IPS-20b (cell line): ENCODE results near the gene PIP4K2C.
"Not testable (repeated sequence)": the region's sequence is repeated elsewhere in the genome, so short reads cannot be mapped to it uniquely, and the experiment has no call there.

Source experiments
- H3K27ac ChIP-seq: one replicate; pipeline ENCODE4 v1.5.1; 2013; ENCODE audit warnings: low read length
- H3K27me3 ChIP-seq: 2 replicates; pipeline ENCODE4 v1.6.1; 2013; ENCODE audit warnings: mild to moderate bottlenecking, low read length, inconsistent platforms; ENCODE audit not compliant: insufficient read depth
- H3K36me3 ChIP-seq: 2 replicates; pipeline ENCODE4 v1.6.1; 2013; ENCODE audit warnings: low read depth, mild to moderate bottlenecking, inconsistent platforms, low read length, moderate library complexity; ENCODE audit not compliant: insufficient read depth
- H3K4me1 ChIP-seq: 2 replicates; pipeline ENCODE4 v1.6.1; 2013; ENCODE audit warnings: mild to moderate bottlenecking, control low read depth, inconsistent platforms, low read length, moderate library complexity; ENCODE audit not compliant: insufficient read depth
- H3K4me3 ChIP-seq: 2 replicates; pipeline ENCODE4 v1.5.1; 2013; ENCODE audit warnings: mild to moderate bottlenecking, low read length, inconsistent platforms
- H3K9ac ChIP-seq: 2 replicates; pipeline ENCODE4 v1.6.1; 2013; ENCODE audit warnings: low read depth, mild to moderate bottlenecking, inconsistent platforms, low read length, moderate library complexity
- H3K9me3 ChIP-seq: 2 replicates; pipeline ENCODE4 v1.6.1; 2013; ENCODE audit warnings: mild to moderate bottlenecking, low read depth, low read length, inconsistent platforms; ENCODE audit not compliant: insufficient read depth

Gene PIP4K2C

DNA sequence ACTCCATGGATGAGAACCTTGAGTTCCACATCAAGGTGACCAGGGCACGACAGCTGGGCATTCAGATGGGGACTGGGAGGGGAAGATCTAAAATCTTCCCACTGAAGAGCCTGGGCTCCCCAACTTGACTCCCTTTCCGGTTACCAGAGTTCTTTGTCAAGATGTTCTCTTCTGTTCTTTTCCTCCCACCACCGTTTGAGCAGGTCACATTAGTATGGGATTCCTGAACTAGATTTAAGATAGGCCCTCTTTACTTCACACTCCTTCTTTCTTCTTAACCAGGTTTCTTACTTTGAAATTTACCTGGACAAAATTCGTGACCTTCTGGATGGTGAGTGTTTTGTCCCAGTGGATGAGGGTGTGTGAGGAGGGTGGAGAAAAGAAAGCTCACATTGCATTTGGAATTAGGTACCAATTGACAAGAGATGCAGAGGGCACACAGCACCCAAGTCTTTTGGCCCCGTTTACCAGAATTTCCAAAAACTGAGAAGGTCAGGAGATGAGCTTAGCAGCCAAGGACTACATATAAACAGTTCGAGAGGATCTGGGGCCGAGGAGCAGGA lies 26.7 kb upstream of the PIP4K2C start:
- H3K27ac ChIP-seq, result no peak overlapping the region

DNA sequence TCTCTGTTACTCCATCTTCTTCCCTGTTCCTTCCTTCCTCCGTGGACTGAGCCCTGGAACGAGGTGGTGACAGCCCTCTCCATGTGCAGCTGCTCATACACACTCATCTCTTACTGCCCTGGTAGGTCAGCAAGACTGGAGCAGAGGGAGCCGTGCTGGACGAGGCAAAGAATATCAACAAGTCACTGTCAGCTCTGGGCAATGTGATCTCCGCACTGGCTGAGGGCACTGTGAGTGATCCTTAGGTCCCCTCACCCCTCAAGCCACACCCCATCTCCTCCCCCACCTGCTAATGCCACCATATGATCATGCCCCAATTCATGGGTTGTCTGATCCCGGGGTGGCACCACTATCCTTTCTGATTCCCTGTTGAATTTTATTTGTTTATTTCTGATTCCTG lies 22.2 kb upstream of the PIP4K2C start:
- Histone ChIP-seq H3K36me3 (peaks cover 60% of the 10 kb centered on the region), H3K4me1 (no peaks in the 10 kb centered on the region), H3K4me3 (no peak overlapping the region), H3K9me3 (no peaks in the 10 kb centered on the region), H3K27me3 (no peaks in the 10 kb centered on the region), H3K9ac (no peak overlapping the region), H3K27ac (no peak overlapping the region)

More for the DNA sequence above, 26.7 kb upstream of the PIP4K2C start:
- Histone ChIP-seq H3K9ac (no peak overlapping the region), H3K4me3 (no peak overlapping the region), H3K27me3 (no peaks in the 10 kb centered on the region), H3K36me3 (peaks cover 35% of the 10 kb centered on the region), H3K4me1 (no peaks in the 10 kb centered on the region), H3K9me3 (no peaks in the 10 kb centered on the region)

DNA sequence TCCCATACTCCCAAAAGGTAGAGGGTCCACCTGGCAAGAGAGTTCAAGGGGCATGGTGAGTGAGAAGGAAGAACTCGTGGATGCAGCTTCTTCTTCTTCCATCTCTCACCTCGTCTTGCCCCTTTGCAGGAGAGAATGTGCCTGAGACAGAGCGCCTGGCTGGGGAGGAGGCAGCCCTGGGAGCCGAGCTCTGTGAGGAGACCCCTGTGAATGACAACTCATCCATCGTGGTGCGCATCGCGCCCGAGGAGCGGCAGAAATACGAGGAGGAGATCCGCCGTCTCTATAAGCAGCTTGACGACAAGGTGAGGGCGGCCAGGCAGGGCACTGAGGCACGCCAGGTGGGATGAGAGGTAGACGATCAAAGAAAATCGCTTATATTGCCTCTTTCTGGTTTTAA lies 21.1 kb upstream of the PIP4K2C start:
- Histone ChIP-seq H3K27me3 (no peaks in the 10 kb centered on the region), H3K4me1 (no peaks in the 10 kb centered on the region), H3K27ac (no peak overlapping the region), H3K9me3 (no peaks in the 10 kb centered on the region), H3K4me3 (no peak overlapping the region), H3K36me3 (peaks cover 56% of the 10 kb centered on the region), H3K9ac (no peak overlapping the region)

DNA sequence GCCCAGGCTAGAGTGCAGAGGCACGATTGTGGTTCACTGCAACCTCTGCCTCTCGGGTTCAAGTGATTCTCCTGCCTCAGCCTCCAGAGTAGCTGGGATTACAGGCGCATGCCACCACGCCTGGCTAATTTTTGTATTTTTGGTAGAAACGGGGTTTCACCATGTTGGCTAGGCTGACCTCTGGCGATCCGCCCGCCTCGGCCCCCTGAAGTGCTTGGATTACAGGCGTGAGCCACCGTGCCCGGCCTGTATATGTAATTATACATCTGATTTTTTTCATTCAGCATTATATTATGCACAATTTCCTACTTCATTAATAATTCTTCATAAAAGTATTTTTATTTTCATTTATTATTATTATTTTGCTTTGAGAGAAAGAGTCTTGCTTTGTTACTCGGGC lies 20.6 kb upstream of the PIP4K2C start:
- H3K9ac ChIP-seq, H3K4me3 ChIP-seq, H3K4me1 ChIP-seq, H3K9me3 ChIP-seq, H3K27ac ChIP-seq, H3K27me3 ChIP-seq: not testable (repeated sequence)
- peaks cover 59% of the 10 kb centered on the region for H3K36me3 ChIP-seq

DNA sequence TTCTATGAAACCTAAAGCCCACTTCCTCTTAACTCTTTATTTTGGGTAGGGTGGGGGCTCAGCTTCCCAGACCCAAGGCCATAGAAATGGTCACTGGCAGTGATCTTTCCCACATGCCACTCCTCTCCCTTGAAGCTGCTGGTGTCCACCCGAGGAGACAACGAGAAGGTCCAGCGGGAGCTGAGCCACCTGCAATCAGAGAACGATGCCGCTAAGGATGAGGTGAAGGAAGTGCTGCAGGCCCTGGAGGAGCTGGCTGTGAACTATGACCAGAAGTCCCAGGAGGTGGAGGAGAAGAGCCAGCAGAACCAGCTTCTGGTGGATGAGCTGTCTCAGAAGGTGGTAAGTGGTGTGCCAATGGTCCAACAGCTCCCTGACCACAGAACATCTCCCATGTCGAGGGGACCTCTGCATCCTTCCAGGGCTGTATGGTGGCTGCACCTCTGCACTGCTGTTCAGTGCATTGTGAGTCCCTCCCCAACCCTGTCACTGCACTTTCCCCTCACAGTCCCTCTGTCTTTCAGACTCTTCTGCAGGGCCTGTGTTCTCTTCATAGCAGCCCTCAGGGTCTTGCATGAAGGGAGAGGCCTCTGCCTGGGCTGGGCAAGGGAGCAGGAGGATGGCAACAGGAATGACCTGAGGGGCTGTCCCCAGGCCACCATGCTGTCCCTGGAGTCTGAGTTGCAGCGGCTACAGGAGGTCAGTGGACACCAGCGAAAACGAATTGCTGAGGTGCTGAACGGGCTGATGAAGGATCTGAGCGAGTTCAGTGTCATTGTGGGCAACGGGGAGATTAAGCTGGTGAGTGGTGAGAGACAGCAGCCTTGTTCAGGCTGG lies 18.8 kb upstream of the PIP4K2C start:
- no peak overlapping the region for H3K4me3 ChIP-seq
- H3K9ac ChIP-seq, result no peak overlapping the region
- no peaks in the 10 kb centered on the region for H3K9me3 ChIP-seq
- peaks cover 74% of the 10 kb centered on the region for H3K36me3 ChIP-seq
- no peak overlapping the region for H3K27ac ChIP-seq
- no peaks in the 10 kb centered on the region for H3K27me3 ChIP-seq
- H3K4me1 ChIP-seq, result no peaks in the 10 kb centered on the region

DNA sequence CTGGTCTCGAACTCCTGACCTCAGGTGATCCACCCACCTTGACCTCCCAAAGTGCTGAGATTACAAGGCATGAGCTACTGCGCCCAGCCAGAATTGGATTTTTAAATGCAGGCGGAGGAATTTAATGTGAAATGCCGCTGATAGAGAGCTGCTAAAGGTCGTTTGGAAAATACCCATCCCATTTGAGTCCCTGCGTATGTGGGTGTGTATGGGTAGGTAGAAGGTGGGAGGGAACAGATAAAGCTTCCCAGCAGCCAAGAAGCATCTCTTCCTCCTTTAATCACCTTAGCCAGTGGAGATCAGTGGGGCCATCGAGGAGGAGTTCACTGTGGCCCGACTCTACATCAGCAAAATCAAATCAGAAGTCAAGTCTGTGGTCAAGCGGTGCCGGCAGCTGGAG lies 16.2 kb upstream of the PIP4K2C start:
- Histone ChIP-seq H3K4me3 (no peak overlapping the region), H3K36me3 (peaks cover 84% of the 10 kb centered on the region), H3K9me3 (no peaks in the 10 kb centered on the region), H3K27ac (no peak overlapping the region), H3K27me3 (no peaks in the 10 kb centered on the region), H3K4me1 (no peaks in the 10 kb centered on the region), H3K9ac (no peak overlapping the region)

DNA sequence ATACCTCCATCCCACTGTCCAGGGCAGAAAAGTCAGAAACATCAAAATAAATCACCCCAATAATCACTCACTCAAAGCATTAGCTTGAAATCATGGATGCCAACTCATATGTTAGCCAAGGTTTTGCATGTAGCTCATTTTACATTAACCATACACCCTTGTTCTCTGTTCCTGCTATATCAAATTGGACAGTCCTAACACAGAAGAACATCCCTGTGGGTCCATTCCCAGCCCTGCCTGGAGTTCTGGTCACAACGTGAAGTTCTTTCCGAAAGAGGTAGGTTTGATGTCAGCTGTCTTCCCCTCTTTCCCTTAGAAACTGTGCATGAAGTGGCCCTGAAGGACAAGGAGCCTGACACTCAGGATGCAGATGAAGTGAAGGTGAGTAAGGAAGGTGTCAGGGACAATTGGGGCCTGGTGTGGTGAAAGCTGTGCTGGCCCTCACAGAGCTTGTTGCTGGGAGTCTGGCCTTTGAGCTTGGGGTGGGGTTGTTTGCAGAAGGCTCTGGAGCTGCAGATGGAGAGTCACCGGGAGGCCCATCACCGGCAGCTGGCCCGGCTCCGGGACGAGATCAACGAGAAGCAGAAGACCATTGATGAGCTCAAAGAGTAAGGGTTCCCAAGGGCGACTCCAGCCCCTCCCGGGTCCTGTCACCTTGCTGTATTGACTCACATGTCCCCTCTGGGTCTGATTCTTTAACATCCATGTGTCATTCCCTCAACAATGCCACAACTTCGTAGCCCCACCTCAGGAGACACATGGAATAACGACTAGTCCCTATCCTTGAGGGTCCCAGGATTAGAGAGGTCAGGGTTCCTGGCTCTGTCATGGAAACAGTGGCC lies 15.0 kb upstream of the PIP4K2C start:
- Histone ChIP-seq H3K9me3 (no peaks in the 10 kb centered on the region), H3K36me3 (peaks cover 92% of the 10 kb centered on the region), H3K27ac (no peak overlapping the region), H3K4me3 (no peak overlapping the region), H3K4me1 (no peaks in the 10 kb centered on the region), H3K27me3 (no peaks in the 10 kb centered on the region), H3K9ac (no peak overlapping the region)

DNA sequence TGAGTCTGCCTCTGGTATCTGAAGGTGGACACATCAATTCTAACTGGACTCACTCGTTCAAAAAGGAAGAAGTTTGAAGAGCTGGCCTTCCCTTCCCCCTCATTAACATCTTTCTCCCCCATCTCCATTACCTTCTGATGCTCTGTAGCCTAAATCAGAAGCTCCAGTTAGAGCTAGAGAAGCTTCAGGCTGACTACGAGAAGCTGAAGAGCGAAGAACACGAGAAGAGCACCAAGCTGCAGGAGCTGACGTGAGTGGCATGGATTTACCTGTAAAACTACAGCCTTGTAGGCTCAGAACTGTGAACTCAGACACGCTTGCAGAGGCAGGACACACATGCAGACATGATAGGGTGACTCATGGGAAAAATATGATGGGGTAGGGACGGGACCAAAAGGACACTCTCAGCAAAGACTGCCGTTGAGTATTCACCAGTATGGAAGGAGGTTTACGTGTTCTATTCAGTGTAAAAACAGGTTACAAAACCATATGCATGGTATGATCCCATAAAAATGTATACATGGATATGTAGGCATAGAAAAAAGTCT lies 14.3 kb upstream of the PIP4K2C start:
- no peaks in the 10 kb centered on the region for H3K27me3 ChIP-seq
- H3K9me3 ChIP-seq, result no peaks in the 10 kb centered on the region
- H3K4me3 ChIP-seq, result no peak overlapping the region
- H3K4me1 ChIP-seq, result no peaks in the 10 kb centered on the region
- H3K9ac ChIP-seq, result no peak overlapping the region
- H3K36me3 ChIP-seq, result peaks cover 92% of the 10 kb centered on the region
- no peak overlapping the region for H3K27ac ChIP-seq

DNA sequence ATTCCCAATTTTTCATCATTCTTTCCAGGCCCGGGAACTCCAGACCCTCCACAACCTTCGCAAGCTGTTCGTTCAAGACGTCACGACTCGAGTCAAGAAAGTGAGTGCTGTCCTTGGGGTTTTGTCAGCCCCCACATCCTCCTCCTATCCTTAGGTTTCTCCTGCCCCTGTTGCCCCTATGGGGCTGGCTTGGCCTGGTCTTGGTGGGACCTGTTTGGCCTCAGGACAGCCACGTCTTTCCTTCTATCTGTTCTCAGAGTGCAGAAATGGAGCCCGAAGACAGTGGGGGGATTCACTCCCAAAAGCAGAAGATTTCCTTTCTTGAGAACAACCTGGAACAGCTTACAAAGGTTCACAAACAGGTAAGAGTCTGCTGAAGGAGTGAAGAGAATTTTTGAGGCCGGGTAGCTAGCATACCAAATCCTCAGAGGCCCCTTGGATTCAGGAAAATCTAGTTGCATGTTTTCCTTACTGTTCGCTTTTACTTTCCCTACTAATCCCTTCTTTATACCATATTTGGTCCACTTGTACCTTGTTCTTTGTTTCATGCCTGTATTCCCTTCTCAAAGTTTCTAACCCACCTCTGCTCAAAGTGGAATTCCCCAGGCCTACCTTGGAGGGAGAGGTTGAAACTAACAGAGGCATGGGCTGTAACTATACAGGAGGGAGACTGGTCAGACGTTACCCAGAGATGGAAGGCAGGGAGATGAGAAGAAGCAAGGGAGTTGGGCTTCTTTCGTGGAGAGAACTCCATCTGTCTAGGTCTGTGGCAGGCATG lies 12.8 kb upstream of the PIP4K2C start:
- Histone ChIP-seq H3K9me3 (no peaks in the 10 kb centered on the region), H3K27me3 (no peaks in the 10 kb centered on the region), H3K9ac (no peak overlapping the region), H3K36me3 (peaks cover 90% of the 10 kb centered on the region), H3K4me3 (no peak overlapping the region), H3K27ac (no peak overlapping the region), H3K4me1 (no peaks in the 10 kb centered on the region)

DNA sequence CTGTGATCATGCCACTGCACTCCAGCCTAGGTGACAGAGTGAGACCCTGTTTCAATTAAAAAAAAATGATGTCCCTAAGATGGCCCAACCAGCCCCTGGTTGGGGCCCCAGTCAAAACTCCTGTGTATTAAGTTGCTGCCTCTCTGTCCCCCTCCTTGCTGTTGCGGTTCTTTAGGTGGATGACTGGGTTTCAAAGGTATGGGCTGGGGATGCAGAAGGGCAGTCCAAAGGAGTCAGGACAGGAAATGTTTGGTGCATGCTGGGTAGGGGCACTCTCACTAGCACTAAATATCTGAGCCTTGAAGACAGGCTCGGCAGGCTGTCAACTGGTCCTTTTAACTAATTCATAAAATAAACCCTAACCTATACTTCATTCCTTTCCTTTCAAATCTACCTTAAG lies 12.0 kb upstream of the PIP4K2C start:
- Histone ChIP-seq H3K27ac (no peak overlapping the region), H3K9me3 (no peaks in the 10 kb centered on the region), H3K27me3 (no peaks in the 10 kb centered on the region), H3K4me1 (no peaks in the 10 kb centered on the region), H3K9ac (no peak overlapping the region), H3K4me3 (no peak overlapping the region), H3K36me3 (peaks cover 87% of the 10 kb centered on the region)
